Keratinocyte (primary cell): ENCODE data around the gene NUP133. TPM values are rescaled to one million over a fixed set of nuclear protein-coding genes. Genes with fewer than 3 reads are reported as not detected.
"Not testable (repeated sequence)": the region's sequence is repeated elsewhere in the genome, so short reads cannot be mapped to it uniquely, and the experiment has no call there.

Source experiments
- DNase-seq: peaks from one replicate; pipeline ENCODE4 v3.0.0-alpha.2; 2011; ENCODE audit warnings: low read depth, missing footprints, low spot score
- FAIRE-seq: peaks from 2 replicates; lab custom pipeline; 2011; peaks lifted over from hg19 to GRCh38; lab: Jason Lieb, UNC
- H2AFZ ChIP-seq: 2 replicates; pipeline ENCODE4 v1.6.0; 2012; ENCODE audit warnings: low read length, control low read depth, inconsistent platforms; ENCODE audit not compliant: control insufficient read depth
- H3K27ac ChIP-seq: 2 replicates; pipeline ENCODE4 v1.5.1; 2011; ENCODE audit warnings: low read length; ENCODE audit not compliant: control insufficient read depth, insufficient read depth
- H3K27me3 ChIP-seq: 3 replicates; pipeline ENCODE4 v1.6.0; 2011; ENCODE audit warnings: low read length; ENCODE audit not compliant: control insufficient read depth, insufficient read depth; ENCODE audit errors: extremely low read depth
- H3K36me3 ChIP-seq, 2 experiments: 2 replicates in 1 of 2; 3 replicates in 1 of 2; pipeline ENCODE4 v1.5.1; 2011; ENCODE audit warnings: low read length in 2 of 2, mild to moderate bottlenecking in 1 of 2; ENCODE audit not compliant: control insufficient read depth in 2 of 2, insufficient read depth in 2 of 2; ENCODE audit errors: extremely low read depth in 1 of 2
- H3K4me1 ChIP-seq: 3 replicates; pipeline ENCODE4 v1.5.1; 2011; ENCODE audit warnings: low read length; ENCODE audit not compliant: control insufficient read depth, insufficient read depth; ENCODE audit errors: extremely low read depth
- H3K4me2 ChIP-seq: 3 replicates; pipeline ENCODE4 v1.6.0; 2011; ENCODE audit warnings: low read depth, low read length; ENCODE audit not compliant: control insufficient read depth, insufficient read depth; ENCODE audit errors: extremely low read depth
- H3K4me3 ChIP-seq, 3 experiments: fragments of 200-600 bp in 1 of 3; sonication (generic) in 1 of 3; 2 replicates in 2 of 3; 3 replicates in 1 of 3; pipeline ENCODE4 v1.5.1; 2011 to 2016; ENCODE audit warnings: low read length in 3 of 3, mild to moderate bottlenecking in 3 of 3, control low read depth in 2 of 3, inconsistent platforms in 1 of 3, low read depth in 1 of 3, mixed read lengths in 1 of 3, mixed run types in 1 of 3, moderate library complexity in 1 of 3; ENCODE audit not compliant: control insufficient read depth in 2 of 3, insufficient read depth in 2 of 3; ENCODE audit errors: extremely low read depth in 1 of 3
- H3K79me2 ChIP-seq: 2 replicates; pipeline ENCODE4 v1.6.0; 2012; ENCODE audit warnings: low read length; ENCODE audit not compliant: control insufficient read depth, insufficient read depth
- H3K9ac ChIP-seq: 3 replicates; pipeline ENCODE4 v1.6.0; 2011; ENCODE audit warnings: low read length; ENCODE audit not compliant: control insufficient read depth, insufficient read depth; ENCODE audit errors: extremely low read depth
- H3K9me1 ChIP-seq: 3 replicates; pipeline ENCODE4 v1.6.0; 2011; ENCODE audit warnings: low read length; ENCODE audit not compliant: control insufficient read depth, insufficient read depth; ENCODE audit errors: extremely low read depth
- H3K9me3 ChIP-seq: 2 replicates; pipeline ENCODE4 v1.5.1; 2012; ENCODE audit warnings: low read depth, low read length; ENCODE audit not compliant: control insufficient read depth
- H4K20me1 ChIP-seq: 3 replicates; pipeline ENCODE4 v1.6.0; 2011; ENCODE audit warnings: low read length; ENCODE audit not compliant: control insufficient read depth, insufficient read depth; ENCODE audit errors: extremely low read depth
- EZH2 ChIP-seq: IDR thresholded peaks from one replicate; pipeline ENCODE4 v1.6.1; 2012; ENCODE audit warnings: inconsistent platforms, mild to moderate bottlenecking, low read length, moderate library complexity
- dilution Hi-C: fragments of 300-500 bp; cut with MboI; formaldehyde crosslinking; loops from one replicate; pipeline ENCODE4 v1.7.0; 2020; ENCODE audit warnings: low sequenced_read_pairs; ENCODE audit not compliant: extremely low pct_ligation_motif_present
- polyA plus RNA-seq, 5 experiments: library from polyadenylated mRNA; depleted of rRNA in 3 of 5; stranded (reverse) in 3 of 5; stranded (forward) in 1 of 5; unstranded in 1 of 5; fragments of >200 nt; gene quantifications; 1 replicate in 1 of 5; 2 replicates in 3 of 5; 3 replicates in 1 of 5; pipeline versions ENCODE4 v1.2.1 to v1.2.3, GENCODE V29; 2011 to 2012; ENCODE audit warnings: missing spikeins in 2 of 5, low read depth in 1 of 5, low replicate concordance in 1 of 5
- TF ChIP-seq, protein P1 (sequence below), 3 experiments: IDR thresholded peaks in 1 of 3; conservative IDR thresholded peaks in 1 of 3; optimal IDR thresholded peaks in 1 of 3; 2 replicates in 2 of 3; 3 replicates in 1 of 3; pipeline versions ENCODE3 to v1.5.1; 2011; ENCODE audit warnings: low read length in 3 of 3, mild to moderate bottlenecking in 3 of 3, moderate library complexity in 2 of 3, control low read depth in 1 of 3, inconsistent platforms in 1 of 3; ENCODE audit not compliant: insufficient read depth in 2 of 3; ENCODE audit errors: extremely low read depth in 1 of 3

Gene NUP133
- polyA plus RNA-seq, 1 donor (not counting 4 experiments of a cell fraction or from before 2014, with no cell fraction given): 25.2 TPM

DNA sequence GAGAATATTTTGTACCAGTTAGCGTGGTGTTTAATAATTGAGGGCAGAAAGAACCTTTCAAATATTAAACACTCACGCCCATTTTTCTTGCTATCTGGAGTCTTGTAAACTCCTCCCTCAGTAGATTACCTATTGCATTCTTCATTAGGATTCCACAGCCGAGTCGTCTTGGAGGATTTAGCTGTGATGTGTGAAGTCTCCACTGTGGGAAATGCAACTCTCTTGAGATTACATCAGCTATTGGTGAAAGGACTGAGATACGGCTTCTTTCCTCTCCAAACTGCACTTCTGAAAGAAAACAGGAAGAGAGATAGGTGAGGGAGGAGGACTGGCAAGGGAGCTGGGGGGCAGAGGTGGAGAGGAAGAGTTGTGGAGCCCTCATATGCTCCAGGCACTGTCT lies 110.4 kb downstream of the NUP133 start:
- TF ChIP-seq EZH2: no peak
- TF ChIP-seq, protein P1, sequence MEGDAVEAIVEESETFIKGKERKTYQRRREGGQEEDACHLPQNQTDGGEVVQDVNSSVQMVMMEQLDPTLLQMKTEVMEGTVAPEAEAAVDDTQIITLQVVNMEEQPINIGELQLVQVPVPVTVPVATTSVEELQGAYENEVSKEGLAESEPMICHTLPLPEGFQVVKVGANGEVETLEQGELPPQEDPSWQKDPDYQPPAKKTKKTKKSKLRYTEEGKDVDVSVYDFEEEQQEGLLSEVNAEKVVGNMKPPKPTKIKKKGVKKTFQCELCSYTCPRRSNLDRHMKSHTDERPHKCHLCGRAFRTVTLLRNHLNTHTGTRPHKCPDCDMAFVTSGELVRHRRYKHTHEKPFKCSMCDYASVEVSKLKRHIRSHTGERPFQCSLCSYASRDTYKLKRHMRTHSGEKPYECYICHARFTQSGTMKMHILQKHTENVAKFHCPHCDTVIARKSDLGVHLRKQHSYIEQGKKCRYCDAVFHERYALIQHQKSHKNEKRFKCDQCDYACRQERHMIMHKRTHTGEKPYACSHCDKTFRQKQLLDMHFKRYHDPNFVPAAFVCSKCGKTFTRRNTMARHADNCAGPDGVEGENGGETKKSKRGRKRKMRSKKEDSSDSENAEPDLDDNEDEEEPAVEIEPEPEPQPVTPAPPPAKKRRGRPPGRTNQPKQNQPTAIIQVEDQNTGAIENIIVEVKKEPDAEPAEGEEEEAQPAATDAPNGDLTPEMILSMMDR (optimal IDR thresholded peaks at IDR 0.05 in 1 of 3, IDR thresholded peaks at IDR 0.05 in 1 of 3, conservative IDR thresholded peaks at IDR 0.05 in 1 of 3; ENCODE audit: extremely low read depth in 1 of 3, insufficient read depth in 2 of 3, low read length in 3 of 3): no peak
- peaks cover 13% of the 10 kb centered on the region for H3K27me3 ChIP-seq
- H2AFZ ChIP-seq: no peak overlapping the region
- DNase-seq: no peak
- H3K4me2 ChIP-seq: no peak overlapping the region
- no peaks in the 10 kb centered on the region for H3K9me1 ChIP-seq
- H4K20me1 ChIP-seq: no peaks in the 10 kb centered on the region
- FAIRE-seq: no peak
- no peaks in the 10 kb centered on the region for H3K4me1 ChIP-seq
- H3K9me3 ChIP-seq: no peaks in the 10 kb centered on the region
- dilution Hi-C loops: no loop called here
- H3K79me2 ChIP-seq: no peaks in the 10 kb centered on the region
- no peak overlapping the region for H3K27ac ChIP-seq
- H3K4me3 ChIP-seq: no peak overlapping the region
- H3K36me3 ChIP-seq: no peaks in the 10 kb centered on the region
- no peak overlapping the region for H3K9ac ChIP-seq

GRCh38 chr1:229396585-229397206 lies 111.4 kb downstream of the NUP133 start:
- Histone ChIP-seq H3K27ac (no peak overlapping the region), H3K4me1 (no peaks in the 10 kb centered on the region), H3K4me3 (no peak overlapping the region), H2AFZ (no peak overlapping the region), H3K4me2 (no peak overlapping the region), H3K9me1 (no peaks in the 10 kb centered on the region), H3K79me2 (no peaks in the 10 kb centered on the region), H3K9me3 (no peaks in the 10 kb centered on the region), H3K9ac (no peak overlapping the region), H4K20me1 (no peaks in the 10 kb centered on the region), H3K27me3 (peaks cover 6% of the 10 kb centered on the region), H3K36me3 (no peaks in the 10 kb centered on the region)
- dilution Hi-C loops: no loop called here
- FAIRE-seq: no peak
- TF ChIP-seq, protein P1 (optimal IDR thresholded peaks at IDR 0.05 in 1 of 3, IDR thresholded peaks at IDR 0.05 in 1 of 3, conservative IDR thresholded peaks at IDR 0.05 in 1 of 3; ENCODE audit: extremely low read depth in 1 of 3, insufficient read depth in 2 of 3, low read length in 3 of 3): no peak
- no peak for TF ChIP-seq EZH2
- DNase-seq: no peak

GRCh38 chr1:229394517-229394916 lies 113.6 kb downstream of the NUP133 start:
- H3K9me3 ChIP-seq, H3K4me2 ChIP-seq, H3K9ac ChIP-seq, H4K20me1 ChIP-seq, H3K27me3 ChIP-seq, H3K36me3 ChIP-seq, DNase-seq, H3K4me1 ChIP-seq, H3K4me3 ChIP-seq, H3K79me2 ChIP-seq, FAIRE-seq, dilution Hi-C loops, H2AFZ ChIP-seq, H3K9me1 ChIP-seq, H3K27ac ChIP-seq: not testable (repeated sequence)
